GM18909 (cell line): ENCODE measurements around the gene PPP1R16B.

Experiments
- ATAC-seq: cut with Tn5 transposase; IDR thresholded peaks from one replicate; pipeline ENCODE4 v1.9.1; 2021; ENCODE audit warnings: mild to moderate bottlenecking; ENCODE audit not compliant: unreplicated experiment, poor library complexity

Gene PPP1R16B

GRCh38 chr20:38872036-38872435 lies 66.5 kb downstream of the PPP1R16B start:
- ATAC-seq, result no peak

GRCh38 chr20:38872491-38873049 lies 67.1 kb downstream of the PPP1R16B start:
- peak; percentile 0 for ATAC-seq

GRCh38 chr20:38873050-38873581 lies 67.6 kb downstream of the PPP1R16B start:
- peak; percentile 48 for ATAC-seq

- no peak for ATAC-seq
Observed at GRCh38 chr20:38874460-38875174, 69.1 kb downstream of the PPP1R16B start.

GRCh38 chr20:38875175-38875993 lies 69.9 kb downstream of the PPP1R16B start:
- peak; percentile 71 for ATAC-seq

- no peak for ATAC-seq
Observed at GRCh38 chr20:38877483-38877882, 72.0 kb downstream of the PPP1R16B start.

- no peak for ATAC-seq
Observed at GRCh38 chr20:38878866-38879265, 73.4 kb downstream of the PPP1R16B start.

GRCh38 chr20:38880952-38881735 lies 75.6 kb downstream of the PPP1R16B start:
- ATAC-seq, result no peak

- ATAC-seq, result no peak
Observed at GRCh38 chr20:38881806-38882440, 76.4 kb downstream of the PPP1R16B start.

- ATAC-seq, result no peak
Observed at GRCh38 chr20:38882600-38882999, 77.1 kb downstream of the PPP1R16B start.

GRCh38 chr20:38883081-38883980 lies 77.8 kb downstream of the PPP1R16B start:
- no peak for ATAC-seq

- ATAC-seq, result no peak
Observed at GRCh38 chr20:38883981-38884733, 78.7 kb downstream of the PPP1R16B start.

- ATAC-seq, result no peak
Observed at GRCh38 chr20:38885357-38885756, 79.9 kb downstream of the PPP1R16B start.

GRCh38 chr20:38888059-38888831 lies 82.7 kb downstream of the PPP1R16B start:
- ATAC-seq, result no peak

- no peak for ATAC-seq
Observed at GRCh38 chr20:38889050-38889449, 83.6 kb downstream of the PPP1R16B start.

GRCh38 chr20:38889792-38890496 lies 84.4 kb downstream of the PPP1R16B start:
- ATAC-seq, result no peak

- no peak for ATAC-seq
Observed at GRCh38 chr20:38890497-38890818, 85.0 kb downstream of the PPP1R16B start.
